M059J (cell line): ENCODE data around the gene ALOX15B. TPM values are rescaled to one million over a fixed set of nuclear protein-coding genes. Genes with fewer than 3 reads are reported as not detected.

ENCODE experiments used
- DNase-seq: peaks from one replicate; pipeline ENCODE4 v3.0.0-alpha.2; 2012; ENCODE audit warnings: low read depth
- total RNA-seq: library from RNA; depleted of rRNA; stranded (reverse); fragments of >200 nt; shearing (Covaris generic); gene quantifications from 2 replicates; pipeline ENCODE4 v1.2.3, GENCODE V29; 2014; rRNA removed

ALOX15B gene
- not detected in 2 replicates for total RNA-seq

DNA sequence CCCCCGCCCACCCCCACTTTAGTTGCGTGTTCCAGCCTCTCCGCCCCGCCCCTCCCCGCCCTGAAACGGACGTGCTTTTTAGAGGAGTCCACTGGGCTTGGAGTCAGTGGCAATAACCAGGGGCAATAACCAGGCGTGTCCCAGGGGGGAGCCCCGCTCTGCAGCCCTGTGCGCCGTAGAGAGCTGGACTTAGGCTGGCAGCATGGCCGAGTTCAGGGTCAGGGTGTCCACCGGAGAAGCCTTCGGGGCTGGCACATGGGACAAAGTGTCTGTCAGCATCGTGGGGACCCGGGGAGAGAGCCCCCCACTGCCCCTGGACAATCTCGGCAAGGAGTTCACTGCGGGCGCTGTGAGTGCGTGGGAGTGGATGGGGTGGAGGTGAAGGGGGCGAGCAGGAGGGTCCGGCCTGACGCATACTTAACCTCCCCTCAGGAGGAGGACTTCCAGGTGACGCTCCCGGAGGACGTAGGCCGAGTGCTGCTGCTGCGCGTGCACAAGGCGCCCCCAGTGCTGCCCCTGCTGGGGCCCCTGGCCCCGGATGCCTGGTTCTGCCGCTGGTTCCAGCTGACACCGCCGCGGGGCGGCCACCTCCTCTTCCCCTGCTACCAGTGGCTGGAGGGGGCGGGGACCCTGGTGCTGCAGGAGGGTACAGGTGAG is at the start of gene ALOX15B:
ALOX15B (plus strand) TSS at position 106 of the 657 bp plus-strand sequence; CDS start at position 203, 97 bp downstream.
- DNase-seq, result no peak

GRCh38 chr17:7989781-7990655 is 48.8 kb upstream of the ALOX15B start:
- peak; percentile 62 for DNase-seq

GRCh38 chr17:7992516-7992915 is 46.3 kb upstream of the ALOX15B start:
- DNase-seq, result peak; percentile 84

GRCh38 chr17:7992924-7993323 is 45.9 kb upstream of the ALOX15B start:
- DNase-seq, result peak; percentile 27

DNA sequence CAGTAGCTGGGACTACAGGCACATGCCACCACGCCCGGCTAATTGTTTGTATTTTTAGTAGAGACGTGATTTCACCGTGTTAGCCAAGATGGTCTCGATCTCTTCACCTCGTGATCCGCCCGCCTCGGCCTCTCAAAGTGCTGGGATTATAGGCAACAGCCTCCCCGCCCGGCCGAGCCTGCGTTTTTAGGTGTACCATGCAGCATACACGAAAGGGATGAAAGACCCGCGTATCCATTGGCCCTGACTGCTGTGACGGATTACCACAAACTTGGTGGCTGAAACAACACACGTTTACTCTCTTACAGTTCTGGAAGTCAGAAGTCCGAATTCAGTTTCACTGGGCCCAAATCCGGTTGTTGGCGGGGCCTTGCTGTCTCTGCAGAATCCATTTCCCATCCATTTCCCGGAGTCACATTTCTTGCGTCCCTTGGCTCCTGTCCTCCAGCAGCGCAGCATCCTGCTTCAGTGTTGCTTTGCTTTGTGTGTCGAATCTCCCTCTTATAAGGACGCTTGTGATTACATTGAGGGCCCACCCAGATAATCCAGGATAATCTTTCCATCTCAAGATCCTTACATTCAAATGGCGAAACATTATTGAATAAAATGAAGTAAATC is 44.8 kb upstream of the ALOX15B start:
- no peak for DNase-seq

- DNase-seq, result no peak
These were observed 43.1 kb upstream of the ALOX15B start for GRCh38 chr17:7995724-7996123.

- peak; percentile 43 for DNase-seq
These were observed 41.7 kb upstream of the ALOX15B start for GRCh38 chr17:7997186-7997585.

GRCh38 chr17:8001976-8002720 is 36.7 kb upstream of the ALOX15B start, which contains the start of gene GUCY2D:
GUCY2D (plus strand) TSS chr17:8002615; CDS start chr17:8003048, 433 bp downstream.
- DNase-seq, result no peak

DNA sequence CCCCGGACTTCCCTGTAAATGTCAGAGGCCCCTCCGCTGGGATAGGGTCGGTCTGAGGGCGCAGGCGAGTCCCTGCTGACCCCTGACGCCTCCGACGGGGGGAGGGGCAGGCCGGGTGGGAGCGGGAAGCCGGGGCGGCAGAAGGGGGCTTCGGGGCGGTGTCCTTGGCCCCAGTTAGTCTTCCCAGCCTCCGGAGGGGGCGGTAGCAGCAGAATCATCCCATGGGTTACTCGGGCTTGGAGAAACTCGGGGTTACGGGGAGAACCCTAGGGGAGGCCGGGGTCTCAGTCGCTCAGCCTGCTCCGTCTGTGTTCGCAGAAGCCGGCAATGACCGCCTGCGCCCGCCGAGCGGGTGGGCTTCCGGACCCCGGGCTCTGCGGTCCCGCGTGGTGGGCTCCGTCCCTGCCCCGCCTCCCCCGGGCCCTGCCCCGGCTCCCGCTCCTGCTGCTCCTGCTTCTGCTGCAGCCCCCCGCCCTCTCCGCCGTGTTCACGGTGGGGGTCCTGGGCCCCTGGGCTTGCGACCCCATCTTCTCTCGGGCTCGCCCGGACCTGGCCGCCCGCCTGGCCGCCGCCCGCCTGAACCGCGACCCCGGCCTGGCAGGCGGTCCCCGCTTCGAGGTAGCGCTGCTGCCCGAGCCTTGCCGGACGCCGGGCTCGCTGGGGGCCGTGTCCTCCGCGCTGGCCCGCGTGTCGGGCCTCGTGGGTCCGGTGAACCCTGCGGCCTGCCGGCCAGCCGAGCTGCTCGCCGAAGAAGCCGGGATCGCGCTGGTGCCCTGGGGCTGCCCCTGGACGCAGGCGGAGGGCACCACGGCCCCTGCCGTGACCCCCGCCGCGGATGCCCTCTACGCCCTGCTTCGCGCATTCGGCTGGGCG is 35.9 kb upstream of the ALOX15B start:
- DNase-seq, result no peak

DNA sequence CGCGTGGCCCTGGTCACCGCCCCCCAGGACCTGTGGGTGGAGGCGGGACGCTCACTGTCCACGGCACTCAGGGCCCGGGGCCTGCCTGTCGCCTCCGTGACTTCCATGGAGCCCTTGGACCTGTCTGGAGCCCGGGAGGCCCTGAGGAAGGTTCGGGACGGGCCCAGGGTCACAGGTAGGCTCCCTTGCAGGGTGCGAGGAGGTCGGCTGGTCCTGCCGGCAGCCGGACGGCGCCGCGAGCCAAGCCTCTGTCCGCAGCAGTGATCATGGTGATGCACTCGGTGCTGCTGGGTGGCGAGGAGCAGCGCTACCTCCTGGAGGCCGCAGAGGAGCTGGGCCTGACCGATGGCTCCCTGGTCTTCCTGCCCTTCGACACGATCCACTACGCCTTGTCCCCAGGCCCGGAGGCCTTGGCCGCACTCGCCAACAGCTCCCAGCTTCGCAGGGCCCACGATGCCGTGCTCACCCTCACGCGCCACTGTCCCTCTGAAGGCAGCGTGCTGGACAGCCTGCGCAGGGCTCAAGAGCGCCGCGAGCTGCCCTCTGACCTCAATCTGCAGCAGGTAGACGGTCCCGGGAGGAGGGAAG is 35.2 kb upstream of the ALOX15B start:
- DNase-seq, result no peak

DNA sequence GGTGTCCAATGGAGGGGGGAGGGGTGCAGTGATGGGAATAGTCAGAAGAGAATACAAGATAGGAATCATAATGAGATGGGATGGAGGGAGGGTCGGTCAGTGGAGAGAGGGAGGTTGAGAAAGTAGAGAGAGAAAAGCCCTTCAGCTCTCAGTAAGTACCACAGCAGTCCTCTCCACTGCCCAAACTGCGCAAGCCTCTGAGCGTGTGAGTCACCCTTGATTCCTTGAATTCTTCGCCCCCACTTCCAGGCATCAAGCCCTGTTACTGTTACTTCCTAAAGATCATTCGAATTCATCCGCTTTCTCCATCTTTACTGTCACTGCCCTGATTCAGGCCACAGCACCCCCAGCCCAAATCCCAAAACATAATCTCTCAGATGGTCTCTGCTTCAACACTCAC is 34.0 kb upstream of the ALOX15B start:
- peak; percentile 53 for DNase-seq

DNA sequence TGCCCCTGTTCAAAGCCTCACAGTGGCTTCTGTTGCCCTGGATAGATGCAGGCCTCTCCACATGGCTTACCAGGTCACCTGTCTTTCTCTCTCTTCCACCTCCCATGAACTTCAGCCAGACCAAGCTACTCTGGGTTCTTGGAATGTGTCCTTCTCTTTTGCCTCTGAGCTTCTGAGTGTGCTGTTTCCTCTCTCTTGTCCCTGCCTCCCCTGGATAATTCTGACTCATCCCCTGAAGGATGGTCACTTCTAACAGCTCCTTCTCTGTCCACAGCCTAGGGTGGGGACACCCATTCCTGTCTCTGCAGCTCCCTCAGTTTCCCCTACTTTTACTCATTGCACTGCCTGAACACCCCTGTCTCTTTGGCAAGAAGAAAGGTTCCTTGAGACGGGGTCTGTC is 33.5 kb upstream of the ALOX15B start:
- DNase-seq, result peak; percentile 45

GRCh38 chr17:8005967-8006730 is 32.7 kb upstream of the ALOX15B start:
- peak; percentile 9 for DNase-seq

DNA sequence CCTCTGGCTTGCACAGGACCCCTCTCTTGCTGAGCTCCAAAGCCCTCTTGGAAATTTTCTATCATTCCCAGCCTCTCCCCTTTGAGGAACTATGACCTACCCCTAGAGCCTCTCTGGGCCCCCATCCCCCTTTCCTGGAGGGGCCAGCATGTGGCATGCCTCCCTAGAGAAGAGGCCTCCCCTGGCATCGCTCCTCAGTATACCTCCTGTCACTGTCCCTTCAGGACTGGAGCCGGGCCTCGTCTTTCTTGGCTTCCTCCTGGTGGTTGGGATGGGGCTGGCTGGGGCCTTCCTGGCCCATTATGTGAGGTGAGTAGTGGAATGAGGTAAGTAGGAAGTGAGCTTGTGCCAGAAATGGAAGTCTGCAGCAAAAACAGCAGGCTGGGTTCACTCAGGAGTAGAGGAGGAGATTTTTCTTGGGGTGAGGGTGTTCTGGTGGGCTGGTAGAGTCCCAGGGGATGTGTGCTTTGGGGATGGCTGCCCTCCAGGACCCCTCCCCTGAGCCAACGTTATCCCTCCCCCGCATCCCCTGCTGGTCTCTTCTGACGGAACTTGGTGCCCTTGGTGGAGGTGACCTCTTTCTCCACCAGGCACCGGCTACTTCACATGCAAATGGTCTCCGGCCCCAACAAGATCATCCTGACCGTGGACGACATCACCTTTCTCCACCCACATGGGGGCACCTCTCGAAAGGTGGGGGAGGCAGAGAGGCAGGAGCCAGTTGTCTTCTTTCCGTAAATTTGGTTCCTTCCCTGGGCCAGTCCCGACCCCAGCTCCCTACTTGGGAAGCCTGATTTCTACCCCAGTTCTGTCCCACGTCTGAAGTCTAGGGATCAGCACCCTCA is 31.8 kb upstream of the ALOX15B start:
- DNase-seq, result no peak

- no peak for DNase-seq
These were observed 31.0 kb upstream of the ALOX15B start for GRCh38 chr17:8007836-8008235.

DNA sequence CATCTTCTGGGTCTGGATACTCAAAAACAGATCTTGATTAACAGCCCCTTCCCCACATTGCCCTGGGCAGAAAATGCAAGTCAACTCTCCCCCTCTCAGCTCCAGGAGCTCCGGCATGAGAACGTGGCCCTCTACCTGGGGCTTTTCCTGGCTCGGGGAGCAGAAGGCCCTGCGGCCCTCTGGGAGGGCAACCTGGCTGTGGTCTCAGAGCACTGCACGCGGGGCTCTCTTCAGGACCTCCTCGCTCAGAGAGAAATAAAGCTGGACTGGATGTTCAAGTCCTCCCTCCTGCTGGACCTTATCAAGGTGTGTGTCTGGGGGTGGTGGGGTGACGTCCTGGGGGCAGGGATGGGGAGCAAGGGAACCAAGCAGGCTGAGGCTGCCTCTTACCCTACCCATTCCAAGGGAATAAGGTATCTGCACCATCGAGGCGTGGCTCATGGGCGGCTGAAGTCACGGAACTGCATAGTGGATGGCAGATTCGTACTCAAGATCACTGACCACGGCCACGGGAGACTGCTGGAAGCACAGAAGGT is 26.7 kb upstream of the ALOX15B start:
- DNase-seq, result no peak

DNA sequence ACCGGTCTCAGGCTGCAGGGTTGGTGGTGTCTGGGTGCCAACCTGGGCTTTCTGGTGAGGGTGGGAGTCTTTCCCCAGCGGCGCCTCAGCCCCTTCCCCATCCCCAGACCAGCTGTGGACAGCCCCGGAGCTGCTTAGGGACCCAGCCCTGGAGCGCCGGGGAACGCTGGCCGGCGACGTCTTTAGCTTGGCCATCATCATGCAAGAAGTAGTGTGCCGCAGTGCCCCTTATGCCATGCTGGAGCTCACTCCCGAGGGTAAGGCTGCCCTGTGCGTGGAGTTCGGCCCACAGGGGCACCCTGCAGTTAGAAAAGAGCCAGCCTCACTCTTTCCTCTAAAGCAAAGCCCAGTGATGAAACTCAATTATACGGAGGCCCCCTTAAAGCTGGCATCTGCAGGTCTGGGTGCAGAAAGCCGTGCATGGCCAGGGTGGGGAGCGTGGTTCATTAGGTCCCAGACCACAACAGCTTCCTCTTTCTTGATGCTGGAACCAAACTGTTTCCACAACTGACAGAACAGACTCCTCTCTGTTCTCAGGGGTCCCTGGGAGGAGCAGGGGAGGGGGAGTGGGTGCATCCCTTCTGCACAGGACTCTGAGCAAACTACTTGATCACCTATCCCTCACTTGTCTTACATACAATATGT is 25.7 kb upstream of the ALOX15B start:
- no peak for DNase-seq
